HEK293T (cell line): Measurements from ENCODE around the gene CREM.
"Not testable (repeated sequence)": the region's sequence is repeated elsewhere in the genome, so short reads cannot be mapped to it uniquely, and the experiment has no call there.

Source experiments
- CTCF ChIA-PET: fragments of 350-600 bp; formaldehyde crosslinking; extraction: SDS; loops from one replicate; lab custom pipeline; 2021; ENCODE audit warnings: antibody characterized with exemption, inconsistent platforms; lab: Yijun Ruan, JAX
- POLR2A ChIA-PET: fragments of 350-600 bp; formaldehyde crosslinking; extraction: SDS; loops from one replicate; lab custom pipeline; 2020; ENCODE audit warnings: antibody characterized with exemption, inconsistent platforms; lab: Yijun Ruan, JAX
- DNase-seq: peaks from one replicate; pipeline ENCODE4 v3.0.0; 2012; ENCODE audit warnings: mixed read lengths; ENCODE audit errors: extremely low spot score
- ARNT ChIP-seq: fragments of 450-650 bp; IDR thresholded peaks from 2 replicates; pipeline ENCODE4 v1.6.1; 2017; ENCODE audit warnings: mild to moderate bottlenecking
- BHLHE40 ChIP-seq: fragments of 450-650 bp; IDR thresholded peaks from 2 replicates; pipeline ENCODE4 v1.6.1; 2016; ENCODE audit warnings: mild to moderate bottlenecking, moderate library complexity, borderline replicate concordance
- CTBP1 ChIP-seq: fragments of 450-650 bp; IDR thresholded peaks from 2 replicates; pipeline ENCODE4 v1.6.1; 2016; ENCODE audit warnings: borderline replicate concordance
- ELF4 ChIP-seq: fragments of 450-650 bp; IDR thresholded peaks from 2 replicates; pipeline ENCODE4 v1.6.1; 2017; ENCODE audit warnings: antibody characterized with exemption
- FOXA1 ChIP-seq: fragments of 450-650 bp; IDR thresholded peaks from 2 replicates; pipeline ENCODE4 v1.6.1; 2016; ENCODE audit warnings: mild to moderate bottlenecking
- FOXK2 ChIP-seq: fragments of 450-650 bp; IDR thresholded peaks from 2 replicates; pipeline ENCODE4 v1.6.1; 2016; ENCODE audit warnings: mild to moderate bottlenecking
- FOXM1 ChIP-seq: fragments of 450-650 bp; IDR thresholded peaks from 2 replicates; pipeline ENCODE4 v1.6.1; 2017; ENCODE audit warnings: mild to moderate bottlenecking, borderline replicate concordance
- HDGF ChIP-seq: fragments of 450-650 bp; IDR thresholded peaks from 2 replicates; pipeline ENCODE4 v1.6.1; 2017; ENCODE audit warnings: antibody characterized with exemption, borderline replicate concordance
- L3MBTL2 ChIP-seq: fragments of 450-650 bp; conservative IDR thresholded peaks from 2 replicates; pipeline ENCODE4 v1.6.1; 2016; ENCODE audit warnings: mild to moderate bottlenecking
- LEF1 ChIP-seq: fragments of 450-650 bp; IDR thresholded peaks from 2 replicates; pipeline ENCODE4 v1.6.1; 2017; ENCODE audit warnings: mild to moderate bottlenecking, borderline replicate concordance
- NFRKB ChIP-seq: fragments of 450-650 bp; IDR thresholded peaks from 2 replicates; pipeline ENCODE4 v1.6.1; 2016; ENCODE audit warnings: mild to moderate bottlenecking, moderate library complexity
- PKNOX1 ChIP-seq: fragments of 450-650 bp; IDR thresholded peaks from 2 replicates; pipeline ENCODE4 v1.6.1; 2016
- SP1 ChIP-seq: fragments of 450-650 bp; IDR thresholded peaks from 2 replicates; pipeline ENCODE4 v1.6.1; 2017
- SUZ12 ChIP-seq: fragments of 450-650 bp; IDR thresholded peaks from 2 replicates; pipeline ENCODE4 v1.6.1; 2016; ENCODE audit warnings: mild to moderate bottlenecking
- TARDBP ChIP-seq: fragments of 450-650 bp; IDR thresholded peaks from 2 replicates; pipeline ENCODE4 v1.6.1; 2016
- ZNF384 ChIP-seq: fragments of 450-650 bp; IDR thresholded peaks from 2 replicates; pipeline ENCODE4 v1.6.1; 2016

Gene CREM

GRCh38 chr10:35210961-35211360 lies 84.3 kb downstream of the CREM start:
- CTCF ChIA-PET = no interaction called here
- POLR2A ChIA-PET = interaction anchor here (2.6 to 2.8 kb wide), 2 partner anchors 15 to 84 kb away, joined by 10 to 15 read pairs; partner anchors contain the start of gene CREM
- DNase-seq = no peak
- TF ChIP-seq SP1 (no peak), HDGF (no peak), L3MBTL2 (no peak), ELF4 (no peak), TARDBP (no peak), BHLHE40 (no peak), CTBP1 (no peak), ARNT (no peak)

DNA sequence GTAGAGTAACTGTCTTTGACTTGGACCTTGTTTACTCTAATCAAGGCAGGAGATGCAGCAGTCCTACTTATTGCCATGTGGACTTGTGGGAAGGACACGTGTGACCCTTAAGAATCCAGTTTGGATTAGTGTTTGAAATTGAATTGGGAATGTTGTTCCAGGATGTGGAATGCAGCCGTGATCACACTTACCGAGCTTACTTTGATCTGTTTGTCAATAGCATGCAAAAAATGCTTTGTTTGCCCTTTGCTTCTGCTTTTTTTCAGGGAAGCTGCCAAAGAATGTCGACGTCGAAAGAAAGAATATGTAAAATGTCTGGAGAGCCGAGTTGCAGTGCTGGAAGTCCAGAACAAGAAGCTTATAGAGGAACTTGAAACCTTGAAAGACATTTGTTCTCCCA lies 84.7 kb downstream of the CREM start:
- CTCF ChIA-PET = interaction anchor here (0.7 kb wide), 1 partner anchor 11 kb away, joined by 3 read pairs; no protein-coding TSS in a partner anchor
- DNase-seq = no peak
- no peak for TF ChIP-seq ARNT
- POLR2A ChIA-PET = interaction anchor here (2.6 to 2.8 kb wide), 2 partner anchors 16 to 85 kb away, joined by 10 to 15 read pairs; partner anchors contain the start of gene CREM

GRCh38 chr10:35212856-35213255 lies 86.2 kb downstream of the CREM start:
- POLR2A ChIA-PET = interaction anchor here (2.6 to 2.8 kb wide), 2 partner anchors 17 to 86 kb away, joined by 10 to 15 read pairs; partner anchors contain the start of gene CREM
- CTCF ChIA-PET = interaction anchor here (1.0 kb wide), 1 partner anchor 17 kb away, joined by 7 read pairs; no protein-coding TSS in a partner anchor
- TF ChIP-seq SUZ12 = no peak
- no peak for TF ChIP-seq ELF4
- no peak for TF ChIP-seq ZNF384
- no peak for TF ChIP-seq FOXA1
- TF ChIP-seq ARNT = no peak
- TF ChIP-seq TARDBP = no peak
- TF ChIP-seq PKNOX1 = no peak
- TF ChIP-seq FOXK2 = no peak
- no peak for TF ChIP-seq CTBP1
- TF ChIP-seq FOXM1 = no peak
- no peak for TF ChIP-seq LEF1
- no peak for TF ChIP-seq SP1
- TF ChIP-seq HDGF = no peak
- DNase-seq = no peak

- TF ChIP-seq BHLHE40 (no peak), L3MBTL2 (no peak), FOXA1 (no peak), SP1 (no peak), ELF4 (no peak), FOXM1 (no peak), TARDBP (no peak)
- DNase-seq = no peak
- CTCF ChIA-PET = interaction anchor here (0.6 to 1.4 kb wide), 2 partner anchors 18 to 97 kb away, joined by 3 to 4 read pairs; no protein-coding TSS in a partner anchor
- POLR2A ChIA-PET = interaction anchor here (2.6 to 2.8 kb wide), 2 partner anchors 18 to 87 kb away, joined by 10 to 15 read pairs; partner anchors contain the start of gene CREM
Observed at GRCh38 chr10:35213699-35214098, 87.1 kb downstream of the CREM start.

GRCh38 chr10:35214607-35215020 lies 88.0 kb downstream of the CREM start:
- ChIA-PET CTCF (interaction anchor here (1.4 kb wide), 1 partner anchor 19 kb away, joined by 4 read pairs; no protein-coding TSS in a partner anchor), POLR2A (interaction anchor here (1.1 to 1.3 kb wide), 2 partner anchors 19 to 88 kb away, joined by 3 to 5 read pairs; partner anchors contain the start of gene CREM)
- DNase-seq = no peak
- TF ChIP-seq CTBP1 (no peak), ARNT (no peak), NFRKB (no peak), BHLHE40 (no peak), ZNF384 (no peak), FOXK2 (no peak), ELF4 (no peak), SP1 (no peak), FOXA1 (no peak), SUZ12 (no peak), HDGF (no peak), LEF1 (no peak), PKNOX1 (no peak), L3MBTL2 (no peak), FOXM1 (no peak), TARDBP (no peak)

DNA sequence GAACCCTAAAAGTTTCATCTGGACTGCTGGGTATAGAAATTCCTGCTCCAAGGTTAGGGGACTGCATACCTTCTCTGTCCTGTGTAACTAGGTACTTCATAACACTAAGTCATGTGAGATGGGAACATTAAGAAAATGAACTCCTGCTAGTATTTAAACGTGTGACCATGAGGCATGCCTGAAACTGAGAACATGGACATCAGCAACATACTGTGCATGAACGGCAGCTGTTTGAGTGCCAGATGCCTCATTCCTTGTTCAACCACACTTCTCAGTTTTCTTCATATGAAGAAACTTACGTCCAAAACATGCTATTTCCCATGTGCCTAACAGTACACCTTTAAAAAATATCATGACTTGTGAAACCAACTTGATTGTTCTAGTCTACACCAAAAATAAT lies 88.5 kb downstream of the CREM start:
- ChIA-PET CTCF (interaction anchor here (1.4 kb wide), 1 partner anchor 19 kb away, joined by 4 read pairs; no protein-coding TSS in a partner anchor), POLR2A (interaction anchor here (1.1 to 1.3 kb wide), 2 partner anchors 19 to 89 kb away, joined by 3 to 5 read pairs; partner anchors contain the start of gene CREM)
- no peak for TF ChIP-seq ZNF384
- no peak for TF ChIP-seq ARNT
- no peak for DNase-seq

DNA sequence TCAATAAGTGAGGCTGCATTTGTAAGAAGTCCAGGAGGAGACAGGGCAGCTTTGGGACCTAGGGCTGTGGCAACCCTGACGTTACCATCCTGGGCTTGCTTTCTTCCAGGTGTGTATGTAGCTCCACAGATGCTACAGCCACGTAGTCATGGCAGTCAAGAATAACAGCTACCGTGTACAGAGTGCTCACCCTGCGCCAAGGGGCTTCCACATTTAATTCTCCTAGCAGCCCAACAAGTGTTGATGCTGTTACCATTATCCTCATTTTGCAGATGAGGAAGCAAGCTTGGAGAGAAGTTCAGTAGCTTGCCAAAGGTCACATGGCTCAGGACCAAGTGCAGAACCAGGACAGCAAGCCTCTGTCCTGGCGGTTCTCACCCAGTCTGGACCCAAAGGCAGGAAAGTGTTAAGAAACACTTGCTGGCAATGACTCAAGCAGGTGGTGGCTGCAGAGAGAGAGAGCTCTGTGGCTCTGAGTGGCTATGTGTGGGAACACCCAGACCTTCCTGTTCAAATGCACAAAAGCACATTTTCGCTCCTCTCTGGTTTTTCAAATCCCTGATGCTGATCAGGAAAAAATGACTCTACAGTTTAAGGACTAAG lies 89.8 kb downstream of the CREM start:
- ChIA-PET POLR2A (interaction anchor here (3.2 kb wide), 1 partner anchor 90 kb away, joined by 29 read pairs; the partner anchor contains the start of gene CREM), CTCF (interaction anchor here (0.6 to 1.8 kb wide), 4 partner anchors 12 to 97 kb away, joined by 3 to 10 read pairs (median 6); no protein-coding TSS in a partner anchor)
- DNase-seq = no peak
- TF ChIP-seq FOXM1 = no peak
- TF ChIP-seq CTBP1 = no peak
- no peak for TF ChIP-seq HDGF
- TF ChIP-seq TARDBP = no peak
- TF ChIP-seq SUZ12 = no peak
- no peak for TF ChIP-seq ZNF384
- no peak for TF ChIP-seq LEF1
- TF ChIP-seq NFRKB = no peak
- TF ChIP-seq ELF4 = no peak
- TF ChIP-seq BHLHE40 = no peak
- TF ChIP-seq L3MBTL2 = no peak
- no peak for TF ChIP-seq SP1
- TF ChIP-seq FOXK2 = no peak
- no peak for TF ChIP-seq ARNT
- no peak for TF ChIP-seq PKNOX1
- no peak for TF ChIP-seq FOXA1

DNA sequence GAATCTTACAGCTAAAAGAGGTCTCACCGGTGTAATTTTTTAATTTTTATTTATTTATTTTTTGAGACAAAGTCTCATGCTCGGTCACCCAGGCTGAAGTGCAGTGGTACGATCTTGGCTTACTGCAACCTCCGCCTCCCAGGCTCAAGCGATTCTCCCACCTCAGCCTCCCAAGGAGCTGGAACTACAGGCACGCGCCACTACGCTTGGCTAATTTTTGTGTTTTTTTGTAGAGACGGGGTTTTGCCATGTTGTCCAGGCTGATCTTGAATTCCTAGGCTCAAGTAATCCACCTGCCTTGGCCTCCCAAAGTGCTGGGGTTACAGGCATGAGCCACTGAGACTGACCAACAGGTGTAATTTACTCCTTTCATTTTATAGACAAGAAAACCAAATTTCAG lies 90.3 kb downstream of the CREM start:
- not testable (repeated sequence) for DNase-seq
- CTCF ChIA-PET = interaction anchor here (0.6 to 1.8 kb wide), 5 partner anchors 13 to 98 kb away, joined by 3 to 8 read pairs (median 5); no protein-coding TSS in a partner anchor
- POLR2A ChIA-PET = interaction anchor here (3.2 kb wide), 1 partner anchor 90 kb away, joined by 29 read pairs; the partner anchor contains the start of gene CREM
